ENCODE data around the gene C3orf38. TPM values are rescaled to one million over a fixed set of nuclear protein-coding genes. Genes with fewer than 3 reads are reported as not detected.

The C3orf38 gene
- total RNA-seq, 4 donors from 2014 or later, result 6.0 to 14.5 (median 8.5) TPM

DNA sequence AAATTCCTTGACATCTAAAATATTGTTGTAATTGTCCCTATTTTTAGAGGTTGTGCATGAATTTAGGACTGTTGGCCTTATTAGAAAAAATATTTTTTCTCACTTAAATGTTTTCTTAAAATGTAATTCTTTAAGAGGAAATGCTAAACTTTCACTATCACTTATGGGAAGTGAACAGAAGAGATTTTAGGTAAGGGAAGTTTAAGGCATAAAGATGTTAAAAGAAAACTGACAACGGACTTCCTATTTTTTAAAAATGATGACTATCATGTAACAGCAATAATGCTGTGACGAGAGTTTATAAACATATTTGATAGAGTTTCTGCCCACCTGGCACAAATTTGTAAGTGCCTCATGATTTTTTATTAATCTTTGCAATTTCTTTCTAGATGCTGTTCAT is 3.1 kb downstream of the C3orf38 start:
- Histone ChIP-seq H3K9me3 (no peaks in the 10 kb centered on the region), H3K27me3 (no peaks in the 10 kb centered on the region), H3K4me3 (no peak overlapping the region), H3K27ac (no peak overlapping the region), H3K36me3 (peaks cover 0 to 41% of the 10 kb centered on the region in 2 donors), H3K4me1 (peaks cover 18 to 25% of the 10 kb centered on the region in 2 donors)
- no peak for DNase-seq
- ATAC-seq, result no peak
- TF ChIP-seq POLR2A (IDR thresholded peaks at IDR 0.05), result no peak
- TF ChIP-seq, protein P1, sequence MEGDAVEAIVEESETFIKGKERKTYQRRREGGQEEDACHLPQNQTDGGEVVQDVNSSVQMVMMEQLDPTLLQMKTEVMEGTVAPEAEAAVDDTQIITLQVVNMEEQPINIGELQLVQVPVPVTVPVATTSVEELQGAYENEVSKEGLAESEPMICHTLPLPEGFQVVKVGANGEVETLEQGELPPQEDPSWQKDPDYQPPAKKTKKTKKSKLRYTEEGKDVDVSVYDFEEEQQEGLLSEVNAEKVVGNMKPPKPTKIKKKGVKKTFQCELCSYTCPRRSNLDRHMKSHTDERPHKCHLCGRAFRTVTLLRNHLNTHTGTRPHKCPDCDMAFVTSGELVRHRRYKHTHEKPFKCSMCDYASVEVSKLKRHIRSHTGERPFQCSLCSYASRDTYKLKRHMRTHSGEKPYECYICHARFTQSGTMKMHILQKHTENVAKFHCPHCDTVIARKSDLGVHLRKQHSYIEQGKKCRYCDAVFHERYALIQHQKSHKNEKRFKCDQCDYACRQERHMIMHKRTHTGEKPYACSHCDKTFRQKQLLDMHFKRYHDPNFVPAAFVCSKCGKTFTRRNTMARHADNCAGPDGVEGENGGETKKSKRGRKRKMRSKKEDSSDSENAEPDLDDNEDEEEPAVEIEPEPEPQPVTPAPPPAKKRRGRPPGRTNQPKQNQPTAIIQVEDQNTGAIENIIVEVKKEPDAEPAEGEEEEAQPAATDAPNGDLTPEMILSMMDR (IDR thresholded peaks at IDR 0.05 in 4 of 5, conservative IDR thresholded peaks at IDR 0.05 in 1 of 5), result no peak
- in situ Hi-C loops (cut with MboI; ENCODE audit: low sequenced_read_pairs in 4 of 4), result no loop called here
- intact Hi-C loops (cut with DNase I; ENCODE audit: low total_unique reads), result no loop called here

DNA sequence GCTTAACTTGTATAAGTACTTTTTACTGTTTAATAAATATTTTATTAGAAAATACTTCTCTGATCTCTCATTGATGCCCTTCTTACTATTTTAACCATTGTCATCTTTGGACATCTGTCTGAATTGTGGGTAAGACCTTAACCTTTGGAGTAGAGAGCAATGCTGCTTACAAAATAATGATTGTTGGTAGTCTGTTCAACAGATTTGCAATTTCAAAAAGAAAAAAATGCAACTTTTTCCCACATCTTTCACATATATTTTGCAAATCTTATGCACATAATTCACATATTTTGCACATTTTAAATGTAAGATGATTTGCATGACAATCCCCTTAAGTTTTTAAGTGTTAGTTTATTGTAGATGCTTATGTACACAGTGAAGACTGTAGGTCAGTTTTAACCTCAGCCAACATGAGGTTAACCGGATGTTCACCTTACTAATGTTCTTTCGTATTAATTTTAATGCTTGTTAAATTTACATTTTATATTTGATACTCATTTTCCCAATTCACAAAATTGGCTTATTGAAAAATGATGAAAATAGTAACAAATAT is 16.7 kb downstream of the C3orf38 start:
- H3K4me1 ChIP-seq, result no peaks in the 10 kb centered on the region
- H3K4me3 ChIP-seq, result no peak overlapping the region
- TF ChIP-seq POLR2A (IDR thresholded peaks at IDR 0.05), result no peak
- TF ChIP-seq, protein P1 (IDR thresholded peaks at IDR 0.05 in 4 of 5, conservative IDR thresholded peaks at IDR 0.05 in 1 of 5), result no peak
- ATAC-seq (no peak), DNase-seq (no peak)
- no peaks in the 10 kb centered on the region for H3K9me3 ChIP-seq
- H3K27me3 ChIP-seq, result no peaks in the 10 kb centered on the region
- H3K27ac ChIP-seq, result no peak overlapping the region
- in situ Hi-C loops (cut with MboI; ENCODE audit: low sequenced_read_pairs in 4 of 4), result no loop called here
- peaks cover 0 to 5% of the 10 kb centered on the region in 2 donors for H3K36me3 ChIP-seq
- intact Hi-C loops (cut with DNase I; ENCODE audit: low total_unique reads), result no loop called here

DNA sequence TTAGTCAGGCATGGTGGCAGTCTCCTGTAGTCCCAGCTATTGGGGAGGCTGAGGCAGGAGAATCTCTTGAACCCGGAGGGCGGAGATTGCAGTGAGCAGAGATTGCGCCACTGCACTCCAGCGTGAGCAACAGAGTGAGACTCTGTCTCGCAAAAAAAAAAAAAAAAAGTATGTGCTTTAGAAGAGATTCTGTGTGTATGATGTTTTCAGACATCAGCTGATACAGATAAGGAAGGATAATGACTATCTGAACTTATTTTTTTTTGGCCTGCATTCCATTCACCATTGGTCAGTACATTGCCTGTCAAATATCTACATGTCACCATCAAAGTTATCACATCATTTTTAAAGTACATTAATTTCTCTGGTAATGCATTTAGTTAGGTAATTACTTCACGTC is 17.4 kb downstream of the C3orf38 start:
- intact Hi-C loops (cut with DNase I; ENCODE audit: low total_unique reads), result no loop called here
- TF ChIP-seq, protein P1 (IDR thresholded peaks at IDR 0.05 in 4 of 5, conservative IDR thresholded peaks at IDR 0.05 in 1 of 5), result no peak
- no peak for TF ChIP-seq POLR2A (IDR thresholded peaks at IDR 0.05)
- Histone ChIP-seq H3K27ac (no peak overlapping the region), H3K36me3 (peaks cover 0 to 4% of the 10 kb centered on the region in 2 donors), H3K9me3 (no peaks in the 10 kb centered on the region), H3K27me3 (no peaks in the 10 kb centered on the region), H3K4me3 (no peak overlapping the region), H3K4me1 (no peaks in the 10 kb centered on the region)
- DNase-seq (no peak), ATAC-seq (no peak)
- in situ Hi-C loops (cut with MboI; ENCODE audit: low sequenced_read_pairs in 4 of 4), result no loop called here

DNA sequence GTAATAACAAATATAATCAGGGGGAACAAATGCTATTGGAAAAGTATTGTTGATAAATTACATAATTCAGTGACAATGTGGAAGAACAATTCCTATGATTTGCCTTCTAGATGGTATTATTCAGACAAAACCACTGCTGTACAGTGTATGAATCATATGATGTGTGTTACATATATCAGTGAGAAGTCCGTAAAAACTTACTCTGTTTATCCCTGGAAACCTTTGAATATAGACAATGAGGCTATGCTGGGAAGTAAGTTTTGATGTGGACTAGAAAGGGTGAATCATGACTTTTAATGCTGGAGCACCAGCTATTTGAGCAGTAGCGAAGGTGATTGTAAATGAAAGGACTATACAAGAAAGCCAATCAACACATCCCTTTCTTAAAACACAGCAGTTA is 17.9 kb downstream of the C3orf38 start:
- intact Hi-C loops (cut with DNase I; ENCODE audit: low total_unique reads), result no loop called here
- ATAC-seq (no peak), DNase-seq (no peak)
- Histone ChIP-seq H3K4me3 (no peak overlapping the region), H3K27me3 (no peaks in the 10 kb centered on the region), H3K4me1 (no peaks in the 10 kb centered on the region), H3K36me3 (no peaks in the 10 kb centered on the region), H3K27ac (no peak overlapping the region), H3K9me3 (no peaks in the 10 kb centered on the region)
- in situ Hi-C loops (cut with MboI; ENCODE audit: low sequenced_read_pairs in 4 of 4), result no loop called here
- TF ChIP-seq, protein P1 (IDR thresholded peaks at IDR 0.05 in 4 of 5, conservative IDR thresholded peaks at IDR 0.05 in 1 of 5), result no peak

DNA sequence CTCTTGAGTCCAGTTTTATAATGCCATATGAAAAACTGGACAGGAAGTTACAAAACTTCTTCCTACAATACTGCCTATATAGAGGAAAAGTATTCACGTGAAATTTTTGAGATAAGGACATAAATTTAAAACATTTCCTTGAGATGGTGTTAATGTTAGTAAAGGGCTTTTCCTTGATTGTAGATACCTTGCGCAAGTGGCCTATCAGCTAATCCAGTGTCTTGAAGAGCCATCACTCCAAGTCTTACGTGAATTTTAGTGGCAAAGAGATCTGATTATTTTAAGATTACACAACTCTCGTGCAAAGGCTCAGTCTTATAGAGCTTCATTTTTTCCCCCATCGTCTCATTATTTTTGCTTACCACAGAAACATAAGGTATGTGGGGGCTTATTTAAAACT is 18.4 kb downstream of the C3orf38 start:
- ATAC-seq (no peak), DNase-seq (no peak)
- H3K36me3 ChIP-seq, result no peaks in the 10 kb centered on the region
- H3K9me3 ChIP-seq, result no peaks in the 10 kb centered on the region
- intact Hi-C loops (cut with DNase I; ENCODE audit: low total_unique reads) (no loop called here), in situ Hi-C loops (cut with MboI; ENCODE audit: low sequenced_read_pairs in 4 of 4) (no loop called here)
- TF ChIP-seq POLR2A (IDR thresholded peaks at IDR 0.05), result no peak
- TF ChIP-seq, protein P1 (IDR thresholded peaks at IDR 0.05 in 4 of 5, conservative IDR thresholded peaks at IDR 0.05 in 1 of 5), result no peak
- H3K27me3 ChIP-seq, result no peaks in the 10 kb centered on the region
- H3K4me3 ChIP-seq, result no peak overlapping the region
- no peaks in the 10 kb centered on the region for H3K4me1 ChIP-seq
- H3K27ac ChIP-seq, result no peak overlapping the region
